CD4-positive, alpha-beta memory T cell (primary cell): ENCODE results near the gene KCTD13. TPM values are rescaled to one million over a fixed set of nuclear protein-coding genes. Genes with fewer than 3 reads are reported as not detected.
"Not testable (repeated sequence)": the region's sequence is repeated elsewhere in the genome, so short reads cannot be mapped to it uniquely, and the experiment has no call there.

Experiments used
- CTCF ChIA-PET: fragments of 350-600 bp; sonication (Branson Sonifier 250); formaldehyde crosslinking; loops from one replicate; lab custom pipeline; 2021; ENCODE audit warnings: inconsistent platforms; ENCODE audit not compliant: partially characterized antibody; lab: Charles Lee
- POLR2A ChIA-PET: fragments of 350-600 bp; sonication (Branson Sonifier 250); formaldehyde crosslinking; loops from one replicate; lab custom pipeline; 2021; ENCODE audit not compliant: partially characterized antibody; lab: Charles Lee
- DNase-seq, 5 donors: peaks; one replicate each; pipeline versions ENCODE4 v3.0.0 to v3.0.0-alpha.2; 2020 to 2022; ENCODE audit warnings: mixed read lengths in 1 of 5
- H3K27ac ChIP-seq: one replicate; pipeline ENCODE4 v1.7.0; 2013; ENCODE audit warnings: low read depth, low read length
- H3K27me3 ChIP-seq: 2 replicates; pipeline ENCODE4 v1.7.0; 2013; ENCODE audit warnings: mild to moderate bottlenecking, low read length, moderate library complexity; ENCODE audit not compliant: insufficient read depth
- H3K36me3 ChIP-seq: 2 replicates; pipeline ENCODE4 v1.7.0; 2013; ENCODE audit warnings: mild to moderate bottlenecking, low read length, moderate library complexity; ENCODE audit not compliant: insufficient read depth
- H3K4me1 ChIP-seq: 2 replicates; pipeline ENCODE4 v1.7.0; 2013; ENCODE audit warnings: mild to moderate bottlenecking, low read length, moderate library complexity; ENCODE audit not compliant: insufficient read depth
- H3K4me3 ChIP-seq, 2 donors: one replicate each; pipeline ENCODE4 v1.7.0; 2013; ENCODE audit warnings: low read length in 2 of 2, mild to moderate bottlenecking in 1 of 2
- H3K9me3 ChIP-seq, 2 donors: one replicate each; pipeline ENCODE4 v1.7.0; 2013; ENCODE audit warnings: low read length in 2 of 2, control low read depth in 1 of 2; ENCODE audit not compliant: control insufficient read depth in 1 of 2
- H3K27ac Mint-ChIP-seq, 7 donors: one replicate each; pipeline ENCODE4 v1.8.0; 2020 to 2021; ENCODE audit warnings: mixed read lengths in 7 of 7, mild to moderate bottlenecking in 6 of 7, inconsistent platforms in 3 of 7, moderate library complexity in 3 of 7
- H3K27me3 Mint-ChIP-seq, 2 donors: one replicate each; pipeline ENCODE4 v1.8.0; 2020 to 2021; ENCODE audit warnings: mixed read lengths in 2 of 2
- H3K36me3 Mint-ChIP-seq, 2 donors: one replicate each; pipeline ENCODE4 v1.8.0; 2020 to 2021; ENCODE audit warnings: mixed read lengths in 2 of 2, inconsistent platforms in 1 of 2, mild to moderate bottlenecking in 1 of 2
- H3K4me1 Mint-ChIP-seq, 4 donors: one replicate each; pipeline ENCODE4 v1.8.0; 2020 to 2021; ENCODE audit warnings: mixed read lengths in 4 of 4, mild to moderate bottlenecking in 1 of 4
- H3K4me3 Mint-ChIP-seq, 8 donors: one replicate each; pipeline ENCODE4 v1.8.0; 2020 to 2021; ENCODE audit warnings: mixed read lengths in 8 of 8, mild to moderate bottlenecking in 7 of 8, moderate library complexity in 6 of 8, inconsistent platforms in 3 of 8
- H3K9me3 Mint-ChIP-seq, 8 donors: one replicate each; pipeline ENCODE4 v1.8.0; 2020 to 2021; ENCODE audit warnings: mixed read lengths in 8 of 8, mild to moderate bottlenecking in 5 of 8, inconsistent platforms in 3 of 8, moderate library complexity in 1 of 8
- intact Hi-C: fragments of 100-400 bp; cut with micrococcal nuclease; formaldehyde crosslinking; loops from one replicate; pipeline ENCODE4 v1.15.1; 2023
- polyA plus RNA-seq, 2 donors: library from polyadenylated mRNA; unstranded; fragments of 300-500 nt; fragmentation: Illumina TruSeq; gene quantifications; one replicate each; pipeline ENCODE4 v1.2.3, GENCODE V29; 2021
- total RNA-seq, 2 experiments: library from RNA; stranded (reverse); gene quantifications; one replicate each; pipeline ENCODE4 v1.2.3, GENCODE V29; 2021

Gene KCTD13
- total and polyA plus RNA-seq, 4 experiments from 2014 or later, result 6.0 to 87.3 (median 51.0) TPM

GRCh38 chr16:29961127-29961478 is 35.1 kb upstream of the KCTD13 start:
- Histone ChIP-seq H3K27ac (peak overlapping the region; percentile 87), H3K36me3 (no peaks in the 10 kb centered on the region), H3K27me3 (no peaks in the 10 kb centered on the region), H3K4me3 (peak overlapping the region; percentile 75 to 89), H3K9me3 (no peaks in the 10 kb centered on the region), H3K4me1 (peaks cover 19% of the 10 kb centered on the region)
- POLR2A ChIA-PET, result interaction anchor here (0.8 to 4.8 kb wide), 20 partner anchors 10 to 689 kb away, joined by 3 to 113 read pairs (median 5); partner anchors contain the start of genes ALDOA, CDIPT, HIRIP3 and INO80E
- H3K27ac Mint-ChIP-seq, result peak overlapping the region; percentile 90 to 96 (median 92)
- intact Hi-C loops, result loop anchor here (1.0 to 5.0 kb wide), 2 partner anchors 35 to 154 kb away; partner anchors contain the start of genes INO80E and MAZ
- no peak for DNase-seq
- H3K4me1 Mint-ChIP-seq, result peaks cover 10 to 30% (median 20%) of the 10 kb centered on the region in 4 donors
- peaks cover 2 to 9% of the 10 kb centered on the region in 2 donors for H3K36me3 Mint-ChIP-seq
- peak overlapping the region; percentile 86 to 92 (median 89) for H3K4me3 Mint-ChIP-seq
- CTCF ChIA-PET, result interaction anchor here (0.8 to 3.0 kb wide), 8 partner anchors 12 to 262 kb away, joined by 3 to 29 read pairs (median 4); partner anchors contain the start of genes KCTD13, PAGR1, TAOK2 and TLCD3B
- H3K9me3 Mint-ChIP-seq, result no peaks in the 10 kb centered on the region
- H3K27me3 Mint-ChIP-seq, result no peaks in the 10 kb centered on the region

GRCh38 chr16:29959821-29960220 is 33.8 kb upstream of the KCTD13 start:
- H3K9me3 ChIP-seq, H3K9me3 Mint-ChIP-seq, H3K27me3 ChIP-seq, CTCF ChIA-PET, H3K36me3 Mint-ChIP-seq, H3K27me3 Mint-ChIP-seq, H3K36me3 ChIP-seq, H3K4me3 ChIP-seq, DNase-seq, H3K27ac ChIP-seq: not testable (repeated sequence)
- peak overlapping the region in 5 of 7 donors; percentile 38 to 88 (median 79) for H3K27ac Mint-ChIP-seq
- intact Hi-C loops, result loop anchor here (5.0 kb wide), 1 partner anchor 153 kb away; the partner anchor contains the start of gene MAZ
- H3K4me3 Mint-ChIP-seq, result peak overlapping the region in 3 of 8 donors; percentile 11 to 35 (median 32)
- POLR2A ChIA-PET, result interaction anchor here (0.7 to 4.8 kb wide), 3 partner anchors 15 to 116 kb away, joined by 3 to 113 read pairs (median 5); partner anchors contain the start of genes KCTD13 and TAOK2
- H3K4me1 Mint-ChIP-seq, result peaks cover 9 to 27% (median 19%) of the 10 kb centered on the region in 4 donors
- H3K4me1 ChIP-seq, result peaks cover 19% of the 10 kb centered on the region

DNA sequence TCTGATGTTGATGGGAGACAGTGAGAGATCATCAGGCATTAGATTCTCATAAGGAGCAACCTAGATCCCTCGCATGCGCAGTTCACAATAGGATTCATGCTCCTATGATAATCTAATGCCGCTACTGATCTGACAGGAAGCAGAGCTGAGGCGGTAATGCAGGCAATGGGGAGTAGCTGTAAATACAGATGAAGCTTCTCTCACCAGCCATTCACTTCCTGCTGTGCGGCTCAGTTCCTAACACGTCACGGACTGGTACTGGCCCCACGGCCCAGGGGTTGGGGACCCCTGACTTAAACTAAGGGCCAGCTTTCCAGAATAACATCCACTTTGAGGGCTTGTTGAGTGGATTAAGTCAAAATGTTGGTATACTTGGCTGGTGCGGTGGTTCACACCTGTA is 33.3 kb upstream of the KCTD13 start:
- H3K27ac ChIP-seq, result no peak overlapping the region
- Mint-ChIP-seq H3K4me3 (peak overlapping the region in 5 of 8 donors; percentile 21 to 69 (median 54)), H3K27me3 (no peaks in the 10 kb centered on the region), H3K27ac (peak overlapping the region in 5 of 7 donors; percentile 59 to 88 (median 82)), H3K9me3 (no peaks in the 10 kb centered on the region), H3K36me3 (peaks cover 0 to 6% of the 10 kb centered on the region in 2 donors), H3K4me1 (peaks cover 9 to 25% (median 18%) of the 10 kb centered on the region in 4 donors)
- H3K36me3 ChIP-seq, result no peaks in the 10 kb centered on the region
- no peaks in the 10 kb centered on the region for H3K27me3 ChIP-seq
- POLR2A ChIA-PET, result interaction anchor here (0.7 to 4.8 kb wide), 3 partner anchors 16 to 116 kb away, joined by 3 to 113 read pairs (median 5); partner anchors contain the start of genes KCTD13 and TAOK2
- no peaks in the 10 kb centered on the region for H3K9me3 ChIP-seq
- no peak overlapping the region for H3K4me3 ChIP-seq
- CTCF ChIA-PET, result no interaction called here
- peaks cover 19% of the 10 kb centered on the region for H3K4me1 ChIP-seq
- DNase-seq, result peak in 2 of 5 donors; percentile 18 to 25
- intact Hi-C loops, result no loop called here

GRCh38 chr16:29958756-29959155 is 32.7 kb upstream of the KCTD13 start:
- Mint-ChIP-seq H3K36me3 (peaks cover 0 to 6% of the 10 kb centered on the region in 2 donors), H3K4me3 (peak overlapping the region in 1 of 8 donors; percentile 39), H3K4me1 (peaks cover 9 to 25% (median 18%) of the 10 kb centered on the region in 4 donors), H3K27me3 (peaks cover 0 to 2% of the 10 kb centered on the region in 2 donors), H3K9me3 (no peaks in the 10 kb centered on the region), H3K27ac (no peak overlapping the region)
- ChIA-PET CTCF (interaction anchor here (0.6 kb wide), 1 partner anchor 92 kb away, joined by 4 read pairs; no protein-coding TSS in a partner anchor), POLR2A (interaction anchor here (1.4 to 4.8 kb wide), 2 partner anchors 16 to 33 kb away, joined by 5 to 113 read pairs; partner anchors contain the start of genes KCTD13 and TAOK2)
- H3K4me1 ChIP-seq, result peaks cover 19% of the 10 kb centered on the region
- no peaks in the 10 kb centered on the region for H3K27me3 ChIP-seq
- H3K4me3 ChIP-seq, result no peak overlapping the region
- intact Hi-C loops, result no loop called here
- H3K27ac ChIP-seq, result no peak overlapping the region
- no peaks in the 10 kb centered on the region for H3K36me3 ChIP-seq
- H3K9me3 ChIP-seq, result no peaks in the 10 kb centered on the region
- no peak for DNase-seq

DNA sequence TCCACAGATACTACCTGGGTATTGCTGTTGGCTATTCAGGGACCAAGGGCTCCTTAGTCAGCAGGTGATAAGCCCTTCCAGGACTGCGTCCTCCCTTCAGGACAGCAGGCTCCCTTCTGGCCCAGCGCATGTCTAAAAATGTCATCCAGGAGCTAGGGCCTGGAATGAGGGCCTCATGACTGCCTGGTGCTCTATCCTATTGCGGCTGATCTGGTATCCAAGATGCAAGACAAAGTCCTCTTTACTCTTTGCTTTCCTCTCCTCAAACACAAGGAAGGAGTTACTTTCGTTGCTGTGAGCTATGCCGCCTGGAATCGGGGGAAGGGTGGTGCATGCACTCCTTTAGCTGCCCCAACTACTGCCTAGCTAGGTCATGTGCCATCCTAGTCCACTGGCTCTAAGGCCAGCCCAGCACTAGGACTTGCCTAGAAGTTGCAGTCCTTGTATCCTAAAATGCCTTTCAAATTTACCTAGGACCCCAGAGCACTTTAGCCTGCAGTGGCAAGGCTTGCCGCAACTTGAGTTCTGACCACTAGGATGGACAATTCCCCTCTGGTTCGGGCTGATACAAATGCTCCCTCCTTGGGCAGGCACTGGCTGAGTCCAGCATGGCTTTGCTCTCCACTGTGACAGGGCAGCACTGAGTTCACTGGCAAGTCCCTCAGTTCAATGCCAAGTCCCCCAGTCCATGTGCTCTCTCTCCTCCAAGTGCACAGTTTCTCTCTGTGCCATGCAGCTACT is 25.8 kb upstream of the KCTD13 start:
- H3K4me3 ChIP-seq, result no peak overlapping the region
- Mint-ChIP-seq H3K4me1 (no peaks in the 10 kb centered on the region), H3K27me3 (peaks cover 1 to 2% of the 10 kb centered on the region in 2 donors), H3K9me3 (peaks cover 0 to 7% (median 2%) of the 10 kb centered on the region in 8 donors), H3K36me3 (no peaks in the 10 kb centered on the region), H3K4me3 (no peak overlapping the region), H3K27ac (no peak overlapping the region)
- ChIA-PET CTCF (no interaction called here), POLR2A (no interaction called here)
- H3K27ac ChIP-seq, result no peak overlapping the region
- DNase-seq, result no peak
- H3K27me3 ChIP-seq, result no peaks in the 10 kb centered on the region
- no peaks in the 10 kb centered on the region for H3K4me1 ChIP-seq
- H3K36me3 ChIP-seq, result no peaks in the 10 kb centered on the region
- no peaks in the 10 kb centered on the region for H3K9me3 ChIP-seq
- intact Hi-C loops, result no loop called here

- Mint-ChIP-seq H3K9me3 (peaks cover 0 to 7% (median 2%) of the 10 kb centered on the region in 8 donors), H3K36me3 (no peaks in the 10 kb centered on the region), H3K27me3 (peaks cover 1 to 2% of the 10 kb centered on the region in 2 donors), H3K4me3 (no peak overlapping the region), H3K4me1 (no peaks in the 10 kb centered on the region), H3K27ac (no peak overlapping the region)
- Histone ChIP-seq H3K9me3 (no peaks in the 10 kb centered on the region), H3K4me3 (no peak overlapping the region), H3K4me1 (no peaks in the 10 kb centered on the region), H3K27me3 (no peaks in the 10 kb centered on the region), H3K27ac (no peak overlapping the region), H3K36me3 (no peaks in the 10 kb centered on the region)
- POLR2A ChIA-PET, result interaction anchor here (1.1 kb wide), 1 partner anchor 11 kb away, joined by 5 read pairs; the partner anchor contains the start of gene TMEM219
- DNase-seq, result no peak
- intact Hi-C loops, result no loop called here
- CTCF ChIA-PET, result no interaction called here
Observed at GRCh38 chr16:29950806-29951461, 24.9 kb upstream of the KCTD13 start.
